Measurements from ENCODE around the gene SEC16A.
"Not testable (repeated sequence)": the region's sequence is repeated elsewhere in the genome, so short reads cannot be mapped to it uniquely, and the experiment has no call there.

SEC16A gene

DNA sequence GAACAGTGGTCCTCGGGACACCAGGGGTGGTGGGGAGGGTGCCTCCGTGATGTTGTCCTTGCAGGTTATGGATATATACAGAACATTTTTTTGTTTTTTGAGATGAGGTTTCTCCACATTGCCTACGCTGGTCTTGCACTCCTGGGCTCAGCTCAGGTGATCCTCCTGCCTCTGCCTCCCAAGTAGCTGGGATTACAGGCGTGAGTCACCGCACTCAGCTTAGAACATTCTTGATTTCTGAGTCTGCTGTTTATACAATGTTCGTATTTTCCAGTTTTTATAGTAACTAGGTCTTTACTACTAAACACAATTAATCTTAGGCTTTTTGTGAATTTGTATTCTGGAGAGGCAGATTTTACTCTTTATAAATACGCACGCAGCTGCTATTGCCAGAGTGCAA is 66.4 kb downstream of the SEC16A start:
- Histone ChIP-seq H3K9me3 (ENCODE audit: control insufficient read depth, low read length) (no peaks in the 10 kb centered on the region), H3K27me3 (ENCODE audit: control insufficient read depth, insufficient read depth, low read length, poor library complexity, severe bottlenecking) (no peaks in the 10 kb centered on the region), H3K4me3 (ENCODE audit: insufficient read depth, low read depth, low read length) (no peak overlapping the region), H3K36me3 (ENCODE audit: control insufficient read depth, insufficient read depth, low read length) (peaks cover 56% of the 10 kb centered on the region), H3K4me1 (ENCODE audit: control insufficient read depth, insufficient read depth, low read length) (peaks cover 5% of the 10 kb centered on the region), H3K27ac (ENCODE audit: insufficient read depth, low read depth, low read length, poor library complexity, severe bottlenecking) (no peak overlapping the region)
- 95 to 99% methylated on average over 7 to 8 of the region's 8 CpGs for WGBS, 2 experiments

DNA sequence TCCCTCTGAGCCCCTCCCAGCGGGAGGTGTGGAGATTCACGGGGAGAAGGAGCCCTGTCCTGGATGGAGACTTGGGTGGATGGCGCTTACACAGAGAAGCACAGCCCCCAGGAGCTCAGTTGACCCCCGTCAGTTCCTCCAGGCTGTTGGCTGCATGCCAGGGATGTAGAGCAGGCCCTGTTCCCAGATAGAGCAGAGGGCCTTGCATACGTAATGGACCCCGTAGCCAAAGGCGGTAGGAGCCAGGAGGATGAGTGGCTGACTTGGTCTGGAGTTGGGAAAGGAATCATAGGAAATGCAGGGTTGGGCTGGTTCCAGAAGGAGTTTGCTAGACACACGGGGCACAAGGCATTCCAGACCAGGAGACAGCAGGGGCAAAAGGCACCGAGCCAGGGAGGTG is 69.9 kb downstream of the SEC16A start:
- peaks cover 35% of the 10 kb centered on the region for H3K36me3 ChIP-seq (ENCODE audit: control insufficient read depth, insufficient read depth, low read length)
- 94 to 96% methylated on average over 9 of the region's 9 CpGs for WGBS, 2 experiments

DNA sequence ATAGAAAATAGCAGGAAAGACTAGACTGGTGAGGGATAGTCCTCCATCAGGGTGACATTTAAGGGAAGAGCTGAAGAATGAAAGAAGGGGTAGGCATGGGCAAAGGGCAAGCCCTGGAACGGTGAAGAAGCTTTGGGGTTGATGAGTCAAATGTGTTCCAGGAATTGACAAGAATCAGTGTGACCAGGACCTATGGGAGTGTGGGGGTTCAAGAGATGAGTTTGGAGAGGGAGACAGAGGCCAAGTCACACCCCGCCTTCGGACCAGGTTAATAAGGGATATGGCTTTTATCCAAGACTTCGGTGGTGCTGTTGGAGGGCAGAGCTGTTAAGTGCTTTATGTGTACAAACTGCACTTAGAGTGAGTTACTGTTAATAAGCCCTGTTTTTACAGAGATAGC is 71.5 kb downstream of the SEC16A start:
- peaks cover 13% of the 10 kb centered on the region for H3K4me1 ChIP-seq (ENCODE audit: control insufficient read depth, insufficient read depth, low read length)
- H3K9me3 ChIP-seq (ENCODE audit: control insufficient read depth, low read length): no peaks in the 10 kb centered on the region
- peak overlapping the region; percentile 95 for H3K4me3 ChIP-seq (ENCODE audit: insufficient read depth, low read depth, low read length)
- 78 to 82% methylated on average over 4 of the region's 4 CpGs for WGBS, 2 experiments
- H3K27ac ChIP-seq (ENCODE audit: insufficient read depth, low read depth, low read length, poor library complexity, severe bottlenecking): no peak overlapping the region
- no peaks in the 10 kb centered on the region for H3K27me3 ChIP-seq (ENCODE audit: control insufficient read depth, insufficient read depth, low read length, poor library complexity, severe bottlenecking)
- H3K36me3 ChIP-seq (ENCODE audit: control insufficient read depth, insufficient read depth, low read length): peaks cover 31% of the 10 kb centered on the region

More for the DNA sequence above, 69.9 kb downstream of the SEC16A start:
- H3K27me3 ChIP-seq (ENCODE audit: control insufficient read depth, insufficient read depth, low read length, poor library complexity, severe bottlenecking): no peaks in the 10 kb centered on the region
- peaks cover 13% of the 10 kb centered on the region for H3K4me1 ChIP-seq (ENCODE audit: control insufficient read depth, insufficient read depth, low read length)
- H3K9me3 ChIP-seq (ENCODE audit: control insufficient read depth, low read length): no peaks in the 10 kb centered on the region
- H3K4me3 ChIP-seq (ENCODE audit: insufficient read depth, low read depth, low read length): no peak overlapping the region
- no peak overlapping the region for H3K27ac ChIP-seq (ENCODE audit: insufficient read depth, low read depth, low read length, poor library complexity, severe bottlenecking)

DNA sequence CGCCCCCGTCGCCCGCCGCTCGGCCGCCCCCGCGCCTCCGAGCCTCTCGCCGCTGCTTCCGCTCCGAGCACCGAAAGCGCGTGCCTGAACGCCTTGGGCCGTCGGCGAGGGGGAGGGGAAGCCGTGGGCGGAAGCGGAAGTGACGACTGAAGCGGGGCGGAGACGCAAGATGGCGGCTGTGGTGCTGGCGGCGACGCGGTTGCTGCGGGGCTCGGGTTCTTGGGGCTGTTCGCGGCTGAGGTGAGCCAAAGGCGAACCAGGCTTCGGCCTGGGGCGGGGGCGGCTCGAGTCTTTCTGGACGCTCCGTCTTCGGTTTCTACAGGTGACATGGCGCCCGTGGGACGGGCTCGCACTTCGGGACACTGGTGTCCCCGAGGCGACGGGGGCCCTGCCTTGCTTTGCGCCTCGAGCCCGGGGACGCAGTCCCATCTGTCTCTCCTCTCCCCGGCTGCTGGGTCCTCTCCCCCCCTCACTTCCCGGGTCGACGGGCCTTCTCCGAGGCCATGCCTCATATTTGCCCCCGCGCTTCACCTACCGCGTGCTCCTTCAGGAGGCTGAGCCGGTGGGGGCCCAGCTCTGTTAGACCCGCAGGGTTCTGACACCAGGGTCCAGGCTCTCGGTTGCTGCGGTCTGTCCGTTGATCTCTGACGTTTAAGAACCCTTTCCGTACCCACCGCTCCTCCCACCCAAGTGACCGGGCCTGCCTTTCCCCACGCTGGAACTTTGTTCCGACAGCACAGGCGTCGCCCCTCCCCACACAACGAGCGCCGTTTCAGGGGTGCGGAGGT is 72.1 kb downstream of the SEC16A start, which contains the start of the genes ENTR1 and PMPCA:
Gene ENTR1 (minus strand): TSS at position 115 of the 788 bp plus-strand sequence. CDS start 217 bp downstream, outside the sequence.
Gene PMPCA (plus strand): TSS at position 159 of the 788 bp plus-strand sequence. CDS start 11 bp downstream, at position 170.
- peak within 1 kb of the TSS; percentile 95 for H3K4me3 ChIP-seq (ENCODE audit: insufficient read depth, low read depth, low read length)
- peak within 1 kb of the TSS; percentile 83 for H3K27ac ChIP-seq (ENCODE audit: insufficient read depth, low read depth, low read length, poor library complexity, severe bottlenecking)
- H3K4me1 ChIP-seq (ENCODE audit: control insufficient read depth, insufficient read depth, low read length): peaks cover 13% of the 10 kb centered on the region
- H3K36me3 ChIP-seq (ENCODE audit: control insufficient read depth, insufficient read depth, low read length): peaks cover 25% of the 10 kb centered on the region
- WGBS, 2 experiments: 0 to 1% methylated on average over 83 of the region's 83 CpGs
- H3K9me3 ChIP-seq (ENCODE audit: control insufficient read depth, low read length): no peaks in the 10 kb centered on the region
- no peaks in the 10 kb centered on the region for H3K27me3 ChIP-seq (ENCODE audit: control insufficient read depth, insufficient read depth, low read length, poor library complexity, severe bottlenecking)

DNA sequence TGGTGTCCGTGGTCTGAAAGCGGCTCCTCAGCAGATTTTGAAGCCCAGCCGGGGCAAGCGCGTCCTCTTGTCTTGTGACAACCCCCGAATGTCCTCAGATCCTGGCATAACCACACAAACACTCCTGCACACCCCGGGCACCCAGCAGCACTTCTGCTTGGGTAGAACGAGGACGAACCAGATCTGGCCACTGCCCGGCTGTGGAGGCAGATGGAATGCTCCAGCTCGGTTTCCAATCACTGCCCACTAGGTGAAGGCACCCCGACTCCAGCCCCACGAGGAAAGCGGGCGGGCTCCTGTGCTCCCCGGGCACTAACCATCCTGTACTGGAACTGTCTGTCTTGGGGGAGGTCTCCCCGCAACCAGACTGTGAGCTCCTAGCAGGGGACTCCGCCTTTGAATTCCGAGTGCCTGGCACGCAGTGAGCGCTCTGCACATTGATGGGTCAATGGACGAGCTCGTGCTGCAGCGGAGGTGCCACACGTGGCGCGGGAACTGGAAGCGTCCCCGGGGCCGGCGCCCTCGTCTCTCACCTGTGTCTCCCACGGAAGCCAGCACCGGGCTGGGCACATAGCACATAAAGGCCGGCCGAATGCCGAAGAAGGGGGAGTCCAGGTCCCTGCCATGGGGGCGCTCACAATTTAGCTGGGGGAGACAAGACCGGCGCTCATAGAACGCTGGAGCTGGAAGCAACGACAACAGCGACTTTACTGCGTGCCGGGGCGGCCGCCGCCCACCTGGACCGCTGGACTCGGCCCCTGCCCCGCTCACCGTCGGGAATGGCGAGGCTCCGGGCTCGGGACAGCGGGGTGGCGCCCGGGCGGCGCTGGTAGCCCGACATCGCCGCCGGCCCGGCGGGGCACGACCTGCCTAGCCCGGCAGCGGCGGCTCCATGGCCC is 73.0 kb downstream of the SEC16A start:
- peaks cover 21% of the 10 kb centered on the region for H3K36me3 ChIP-seq (ENCODE audit: control insufficient read depth, insufficient read depth, low read length)
- H3K27me3 ChIP-seq (ENCODE audit: control insufficient read depth, insufficient read depth, low read length, poor library complexity, severe bottlenecking): no peaks in the 10 kb centered on the region
- H3K4me1 ChIP-seq (ENCODE audit: control insufficient read depth, insufficient read depth, low read length): peaks cover 13% of the 10 kb centered on the region
- H3K27ac ChIP-seq (ENCODE audit: insufficient read depth, low read depth, low read length, poor library complexity, severe bottlenecking): no peak overlapping the region
- peak overlapping the region; percentile 95 for H3K4me3 ChIP-seq (ENCODE audit: insufficient read depth, low read depth, low read length)
- H3K9me3 ChIP-seq (ENCODE audit: control insufficient read depth, low read length): no peaks in the 10 kb centered on the region
- 13% methylated on average over 71 of the region's 71 CpGs for WGBS, 2 experiments

DNA sequence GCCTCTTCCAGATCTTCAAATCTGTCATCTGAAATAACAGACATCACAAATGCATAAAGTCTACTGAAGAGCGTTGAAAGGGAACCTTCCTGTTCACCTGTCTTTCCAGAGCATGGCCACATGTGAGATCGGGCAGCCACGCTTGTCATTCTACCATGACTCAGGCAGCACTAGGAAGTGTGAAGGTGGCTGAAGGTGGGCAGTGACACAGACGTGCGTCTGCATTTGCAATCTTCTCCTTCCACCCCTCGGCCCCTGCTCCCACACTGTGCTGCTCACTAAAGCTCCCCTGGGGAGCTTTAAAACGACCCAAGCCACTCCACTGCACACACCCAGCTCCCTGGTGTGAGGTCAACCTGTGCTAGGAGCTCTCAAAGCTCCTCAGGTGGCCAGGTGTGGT is 74.9 kb downstream of the SEC16A start:
- Histone ChIP-seq H3K9me3 (ENCODE audit: control insufficient read depth, low read length) (no peaks in the 10 kb centered on the region), H3K4me3 (ENCODE audit: insufficient read depth, low read depth, low read length) (no peak overlapping the region), H3K27me3 (ENCODE audit: control insufficient read depth, insufficient read depth, low read length, poor library complexity, severe bottlenecking) (no peaks in the 10 kb centered on the region), H3K36me3 (ENCODE audit: control insufficient read depth, insufficient read depth, low read length) (peaks cover 27% of the 10 kb centered on the region), H3K27ac (ENCODE audit: insufficient read depth, low read depth, low read length, poor library complexity, severe bottlenecking) (no peak overlapping the region), H3K4me1 (ENCODE audit: control insufficient read depth, insufficient read depth, low read length) (peaks cover 13% of the 10 kb centered on the region)
- WGBS, 2 experiments: 94% methylated on average over 7 of the region's 7 CpGs

GRCh38 chr9:136407061-136407460 is 75.8 kb downstream of the SEC16A start:
- H3K27ac ChIP-seq (ENCODE audit: insufficient read depth, low read depth, low read length, poor library complexity, severe bottlenecking); H3K4me3 ChIP-seq (ENCODE audit: insufficient read depth, low read depth, low read length); H3K27me3 ChIP-seq (ENCODE audit: control insufficient read depth, insufficient read depth, low read length, poor library complexity, severe bottlenecking); H3K9me3 ChIP-seq (ENCODE audit: control insufficient read depth, low read length): not testable (repeated sequence)
- peaks cover 13% of the 10 kb centered on the region for H3K4me1 ChIP-seq (ENCODE audit: control insufficient read depth, insufficient read depth, low read length)
- 95 to 97% methylated on average over 28 of the region's 28 CpGs for WGBS, 2 experiments
- peaks cover 23% of the 10 kb centered on the region for H3K36me3 ChIP-seq (ENCODE audit: control insufficient read depth, insufficient read depth, low read length)

DNA sequence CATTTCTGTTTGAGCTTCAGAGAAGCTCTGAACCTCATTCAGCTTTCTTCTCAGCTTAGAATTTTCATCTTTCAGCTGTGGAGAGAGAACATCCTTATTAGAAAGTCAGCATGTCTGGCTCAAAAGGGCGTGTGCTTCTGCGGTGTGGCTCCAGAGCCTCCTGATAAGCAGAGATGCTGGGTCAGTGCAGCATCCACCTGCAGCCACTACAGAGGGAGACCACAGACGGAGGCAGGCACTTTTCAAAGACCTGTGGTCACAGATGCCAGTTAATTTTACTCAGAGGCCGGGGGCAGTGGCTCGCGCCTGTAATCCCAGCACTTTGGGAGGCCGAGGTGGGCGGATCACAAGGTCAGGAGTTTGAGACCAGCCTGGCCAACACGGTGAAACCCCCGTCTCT is 76.9 kb downstream of the SEC16A start:
- WGBS, 2 experiments: 90 to 94% methylated on average over 10 of the region's 10 CpGs
- H3K36me3 ChIP-seq (ENCODE audit: control insufficient read depth, insufficient read depth, low read length): peaks cover 23% of the 10 kb centered on the region
- H3K9me3 ChIP-seq (ENCODE audit: control insufficient read depth, low read length): not testable (repeated sequence)

DNA sequence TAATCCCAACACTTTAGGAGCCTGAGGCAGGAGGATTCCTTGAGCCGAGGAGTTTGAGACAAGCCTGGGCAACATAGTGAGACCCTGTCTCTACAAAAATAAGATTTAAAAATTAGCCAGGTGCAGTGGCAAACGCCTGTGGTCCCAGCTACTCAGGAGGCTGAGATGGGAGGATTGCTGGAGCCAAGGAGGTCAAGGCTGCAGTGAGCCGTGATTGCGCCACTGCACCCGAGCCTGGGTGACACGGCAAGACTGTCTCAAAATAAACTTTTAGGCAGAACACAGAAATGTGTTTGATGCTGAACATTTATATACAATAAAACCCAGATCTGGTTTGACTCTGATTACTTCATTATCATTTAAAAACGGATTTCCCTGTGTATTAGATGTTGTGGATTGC is 77.4 kb downstream of the SEC16A start:
- peaks cover 23% of the 10 kb centered on the region for H3K36me3 ChIP-seq (ENCODE audit: control insufficient read depth, insufficient read depth, low read length)
- WGBS, 2 experiments: 93 to 95% methylated on average over 6 to 7 of the region's 7 CpGs

More for the DNA sequence above, 76.9 kb downstream of the SEC16A start:
- not testable (repeated sequence) for H3K27ac ChIP-seq (ENCODE audit: insufficient read depth, low read depth, low read length, poor library complexity, severe bottlenecking); H3K4me3 ChIP-seq (ENCODE audit: insufficient read depth, low read depth, low read length); H3K27me3 ChIP-seq (ENCODE audit: control insufficient read depth, insufficient read depth, low read length, poor library complexity, severe bottlenecking); H3K4me1 ChIP-seq (ENCODE audit: control insufficient read depth, insufficient read depth, low read length)

DNA sequence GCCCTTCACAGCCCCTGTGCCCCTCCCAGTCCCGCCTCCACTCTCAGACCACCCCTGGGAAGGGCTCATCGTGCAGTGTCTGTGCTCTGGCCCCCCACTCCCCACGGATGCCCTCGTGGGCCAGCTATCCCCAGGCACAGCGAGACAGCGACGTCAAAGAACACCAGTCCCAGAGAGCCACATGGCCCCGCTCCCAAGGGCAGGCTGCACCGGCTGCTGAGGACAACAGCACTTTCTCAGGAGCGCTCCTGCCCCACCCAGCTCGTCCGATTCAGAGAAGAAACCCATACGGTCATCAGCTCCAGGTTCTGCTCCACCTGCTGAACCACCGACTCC is 78.1 kb downstream of the SEC16A start:
- peaks cover 23% of the 10 kb centered on the region for H3K36me3 ChIP-seq (ENCODE audit: control insufficient read depth, insufficient read depth, low read length)
- no peak overlapping the region for H3K27ac ChIP-seq (ENCODE audit: insufficient read depth, low read depth, low read length, poor library complexity, severe bottlenecking)
- no peak overlapping the region for H3K4me3 ChIP-seq (ENCODE audit: insufficient read depth, low read depth, low read length)
- H3K9me3 ChIP-seq (ENCODE audit: control insufficient read depth, low read length): no peaks in the 10 kb centered on the region
- no peaks in the 10 kb centered on the region for H3K27me3 ChIP-seq (ENCODE audit: control insufficient read depth, insufficient read depth, low read length, poor library complexity, severe bottlenecking)
- H3K4me1 ChIP-seq (ENCODE audit: control insufficient read depth, insufficient read depth, low read length): peaks cover 5% of the 10 kb centered on the region
- WGBS, 2 experiments: 94 to 95% methylated on average over 14 of the region's 14 CpGs

More for the DNA sequence above, 77.4 kb downstream of the SEC16A start:
- Histone ChIP-seq H3K4me3 (ENCODE audit: insufficient read depth, low read depth, low read length) (no peak overlapping the region), H3K9me3 (ENCODE audit: control insufficient read depth, low read length) (no peaks in the 10 kb centered on the region), H3K27ac (ENCODE audit: insufficient read depth, low read depth, low read length, poor library complexity, severe bottlenecking) (no peak overlapping the region), H3K4me1 (ENCODE audit: control insufficient read depth, insufficient read depth, low read length) (peaks cover 5% of the 10 kb centered on the region), H3K27me3 (ENCODE audit: control insufficient read depth, insufficient read depth, low read length, poor library complexity, severe bottlenecking) (no peaks in the 10 kb centered on the region)
